DMS53 treated with DMSO at 0.1 percent for 48 hours (cell line): ENCODE results near the gene CYFIP1.

Experiments used
- DNase-seq: peaks from one replicate; lab custom pipeline; 2025; ENCODE audit not compliant: unreplicated experiment; lab: John Stamatoyannopoulos, UW

The CYFIP1 gene

DNA sequence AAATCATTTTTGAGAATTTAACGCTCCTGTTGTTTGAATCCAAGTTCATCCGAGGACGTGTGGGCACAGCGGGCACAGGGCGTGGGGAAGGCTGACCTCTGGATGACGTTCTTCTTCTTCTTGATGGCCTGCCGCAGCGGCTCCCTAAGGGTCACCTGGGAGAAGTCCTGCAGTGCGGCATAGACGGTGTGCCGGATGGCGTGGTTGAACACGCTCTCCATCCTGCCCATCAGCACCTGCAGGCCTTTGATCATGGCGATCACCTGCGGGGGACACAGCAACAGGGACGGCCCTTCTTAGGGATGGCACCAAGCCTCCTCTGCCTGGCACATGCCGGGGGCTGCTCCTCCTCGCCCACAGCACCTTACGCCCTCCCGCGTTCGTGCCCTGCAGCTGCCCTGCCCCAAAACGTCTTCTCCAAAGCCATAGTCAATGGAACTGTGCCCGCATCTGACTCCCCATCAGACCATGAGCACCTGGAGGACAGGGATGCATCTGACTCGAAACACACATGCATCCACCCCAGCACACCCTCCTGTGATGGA, 61.5 kb downstream of the CYFIP1 start:
- DNase-seq = no peak

GRCh38 chr15:22918056-22918455, 62.1 kb downstream of the CYFIP1 start:
- DNase-seq = no peak

DNA sequence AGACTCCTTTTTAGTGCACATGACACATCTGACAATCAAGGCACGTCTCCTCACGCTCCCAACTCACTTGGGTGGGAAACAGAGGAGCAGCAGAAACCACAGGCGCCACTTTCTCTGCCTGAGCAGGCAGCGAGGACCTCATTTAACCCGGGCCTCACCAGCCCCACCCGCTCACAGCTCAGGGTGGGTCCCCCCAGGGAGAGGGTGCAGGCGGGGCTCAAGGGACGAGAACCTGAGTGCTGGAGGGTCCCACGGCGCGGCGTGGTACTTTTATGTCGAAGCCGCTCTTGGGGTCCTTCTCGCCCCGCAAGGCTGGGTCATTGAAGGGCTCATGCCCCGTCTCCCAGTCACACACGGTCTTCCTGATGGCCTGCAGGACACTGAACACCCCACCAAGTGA, 62.6 kb downstream of the CYFIP1 start:
- no peak for DNase-seq

DNA sequence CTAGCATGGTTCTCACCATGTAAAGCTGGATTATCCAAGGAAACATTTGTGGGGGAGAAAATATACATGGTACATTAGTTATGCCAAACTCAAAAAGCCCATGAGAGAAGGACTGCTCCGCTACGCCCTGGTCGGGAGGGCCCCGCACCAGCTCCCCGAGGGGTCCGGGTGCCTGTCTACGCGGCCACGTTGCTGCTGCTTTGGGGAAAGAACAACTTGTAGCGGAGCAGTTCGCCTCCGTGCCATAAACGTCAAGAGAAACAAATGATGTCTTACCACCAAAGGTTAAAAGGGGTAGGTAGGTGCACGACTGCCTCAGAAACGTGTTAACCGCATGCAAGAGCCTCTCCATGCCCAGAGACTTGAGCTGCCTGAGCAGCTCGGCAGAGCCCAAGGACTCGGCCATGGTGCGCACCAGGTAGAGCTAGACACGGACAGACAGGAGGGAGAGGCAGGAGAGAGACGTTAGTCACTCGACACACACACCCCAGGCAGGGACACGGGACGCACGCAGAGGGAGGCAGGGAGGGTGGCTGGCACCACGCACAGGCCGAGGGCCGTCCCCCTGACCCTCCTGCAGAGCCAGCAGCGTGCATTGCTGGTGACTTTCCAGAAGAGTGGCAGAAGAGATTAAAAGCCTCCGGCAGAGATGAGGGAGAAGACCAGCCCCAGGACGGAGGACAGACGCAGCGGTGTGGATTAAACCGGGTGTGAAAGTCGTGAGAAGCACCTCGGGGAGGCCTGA, 63.4 kb downstream of the CYFIP1 start:
- no peak for DNase-seq

DNA sequence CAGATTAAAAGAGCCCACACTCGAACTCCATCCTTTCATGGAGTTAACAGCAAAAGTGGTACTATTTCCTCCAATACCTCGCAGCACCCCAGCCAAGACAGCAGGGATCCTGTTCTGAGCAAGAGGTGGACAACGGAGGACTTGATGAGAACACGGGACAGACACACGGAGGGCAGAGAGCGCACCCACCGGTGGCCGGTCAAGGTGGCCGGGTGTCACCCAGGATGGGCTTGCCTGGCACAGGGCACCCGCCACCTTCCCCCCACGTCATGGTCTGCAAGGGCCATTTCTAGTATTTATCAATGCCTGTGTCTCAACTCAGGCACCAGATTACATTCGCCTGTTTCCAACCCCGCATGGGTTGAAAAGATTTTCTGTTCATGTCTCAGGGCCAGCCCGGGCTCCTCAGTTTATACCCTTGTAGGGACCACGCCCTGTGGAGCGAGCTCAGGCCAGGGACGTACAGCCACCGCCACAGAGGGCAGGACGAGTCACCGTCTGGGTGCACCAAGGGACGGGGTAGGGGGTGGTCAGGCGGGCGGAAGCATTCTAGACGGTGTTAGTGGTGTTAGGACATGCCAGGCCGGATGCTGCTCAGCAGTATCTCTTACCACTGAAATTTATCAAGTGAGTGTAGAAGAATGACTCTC, 64.2 kb downstream of the CYFIP1 start:
- no peak for DNase-seq

DNA sequence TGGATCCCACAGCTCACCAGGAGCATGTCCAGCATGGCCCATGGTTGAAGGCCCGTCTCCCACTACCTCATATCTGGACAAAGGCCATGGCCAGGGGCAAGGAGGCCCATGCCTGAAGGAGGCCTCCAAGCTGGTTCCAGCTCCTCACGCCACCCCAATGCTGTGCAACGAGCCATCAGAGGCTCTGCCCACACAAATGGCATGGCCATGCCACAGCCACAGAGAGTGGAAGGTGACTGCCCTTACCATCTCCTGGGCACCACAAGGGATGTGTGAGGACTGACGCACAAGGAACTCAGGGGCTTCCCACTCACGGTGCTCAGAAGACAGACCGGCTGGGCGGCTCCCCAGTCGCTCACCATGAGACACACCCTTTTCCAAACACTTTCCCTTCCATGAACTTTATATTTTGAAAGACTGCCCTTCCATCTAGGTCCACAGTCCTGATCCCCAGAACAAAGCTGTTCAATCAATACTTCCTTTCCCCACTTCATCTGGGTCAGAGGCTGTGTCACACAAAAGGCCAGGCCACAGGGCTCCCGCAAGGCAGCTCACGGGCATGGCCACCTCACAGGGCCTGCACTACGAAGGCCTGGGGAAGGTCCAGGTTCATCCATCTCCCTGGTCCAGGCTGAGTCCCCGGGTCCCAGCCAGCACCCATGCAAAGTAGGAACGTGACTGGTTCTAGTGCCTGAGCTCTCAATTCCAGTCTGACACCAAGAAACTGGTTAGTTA, 66.4 kb downstream of the CYFIP1 start:
- no peak for DNase-seq

- DNase-seq = no peak
These were observed 67.9 kb downstream of the CYFIP1 start for GRCh38 chr15:22912256-22912655.

- DNase-seq = no peak
These were observed 68.9 kb downstream of the CYFIP1 start for GRCh38 chr15:22911306-22911705.

DNA sequence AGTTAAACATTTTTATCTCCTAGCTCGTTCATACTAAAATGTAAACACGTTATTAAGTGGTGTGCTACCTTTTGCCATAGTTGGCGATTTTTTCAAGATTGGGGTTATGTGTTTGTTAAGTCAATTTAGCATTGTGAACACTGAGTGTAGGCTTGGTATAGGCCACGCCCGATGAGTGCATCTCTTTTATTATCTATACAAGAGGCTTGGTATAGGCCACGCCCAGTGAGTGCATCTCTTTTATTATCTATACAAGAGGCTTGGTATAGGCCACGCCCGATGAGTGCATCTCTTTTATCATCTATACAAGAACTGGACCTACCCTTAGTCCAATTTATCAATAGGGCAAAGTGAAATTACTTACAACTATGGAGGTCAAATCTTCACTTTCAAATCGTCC, 71.3 kb downstream of the CYFIP1 start:
- DNase-seq = no peak

DNA sequence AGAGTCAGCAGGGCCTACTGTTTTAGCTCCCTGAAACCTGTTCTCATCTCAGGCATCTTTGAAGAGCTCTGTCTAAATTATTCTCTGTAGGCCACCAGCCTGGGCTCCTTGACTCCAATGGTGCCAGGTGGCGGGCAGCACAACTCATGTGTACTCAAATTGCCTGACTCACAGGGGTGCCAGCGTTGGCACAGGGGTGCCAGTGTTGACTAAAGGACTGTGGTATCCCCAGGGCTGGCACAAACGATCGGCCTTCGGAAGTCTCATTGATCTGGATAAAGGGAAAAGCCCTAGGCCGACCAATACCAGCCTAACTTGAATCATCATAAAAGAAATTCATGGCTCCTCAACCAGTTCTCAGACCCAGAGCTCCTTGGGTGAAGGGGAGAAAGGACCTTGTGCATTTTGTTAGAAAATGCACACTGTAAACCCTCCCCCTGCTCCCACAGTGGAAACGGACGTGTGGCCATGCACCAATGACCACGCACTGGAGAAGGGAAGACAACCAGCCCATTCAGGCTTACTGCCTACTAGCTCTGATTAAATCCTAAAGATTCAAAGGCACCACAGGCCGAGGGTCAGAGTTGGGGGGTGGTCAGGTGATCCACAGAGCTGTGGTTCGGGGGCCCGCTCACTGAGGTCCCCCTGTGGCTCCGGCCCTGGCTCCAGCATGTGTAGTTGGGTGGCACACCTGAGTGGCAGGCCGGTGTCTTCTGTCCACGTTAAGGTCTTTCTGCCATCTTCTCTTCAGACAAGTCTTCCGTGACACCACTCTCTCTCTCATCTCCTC, 72.8 kb downstream of the CYFIP1 start:
- DNase-seq = no peak

GRCh38 chr15:22904736-22905135, 75.4 kb downstream of the CYFIP1 start:
- no peak for DNase-seq

- peak; percentile 77 for DNase-seq
These were observed 76.1 kb downstream of the CYFIP1 start for GRCh38 chr15:22903961-22904534.

DNA sequence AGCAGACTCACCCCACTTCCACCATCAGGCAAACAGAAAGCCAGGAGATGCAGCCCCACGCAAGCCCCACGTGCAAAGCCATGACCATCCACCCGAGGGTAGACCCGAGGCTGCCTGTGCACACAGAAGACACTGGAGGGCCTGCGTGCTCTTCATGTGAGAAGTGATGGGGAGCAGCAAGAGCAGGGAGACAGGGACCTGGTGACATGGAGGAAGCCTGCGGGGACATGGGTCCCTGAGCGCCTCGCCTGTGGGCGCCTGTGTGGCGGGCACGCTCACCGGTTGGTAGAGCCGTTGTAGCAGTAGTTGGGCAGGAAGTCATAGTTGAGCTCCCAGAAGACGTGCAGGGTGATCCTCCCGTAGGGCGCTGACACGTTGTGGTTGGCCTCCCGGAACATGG, 76.7 kb downstream of the CYFIP1 start:
- no peak for DNase-seq

- DNase-seq = no peak
These were observed 77.2 kb downstream of the CYFIP1 start for GRCh38 chr15:22902981-22903380.

- DNase-seq = no peak
These were observed 77.6 kb downstream of the CYFIP1 start for GRCh38 chr15:22902578-22902977.

GRCh38 chr15:22902046-22902445, 78.1 kb downstream of the CYFIP1 start:
- no peak for DNase-seq

DNA sequence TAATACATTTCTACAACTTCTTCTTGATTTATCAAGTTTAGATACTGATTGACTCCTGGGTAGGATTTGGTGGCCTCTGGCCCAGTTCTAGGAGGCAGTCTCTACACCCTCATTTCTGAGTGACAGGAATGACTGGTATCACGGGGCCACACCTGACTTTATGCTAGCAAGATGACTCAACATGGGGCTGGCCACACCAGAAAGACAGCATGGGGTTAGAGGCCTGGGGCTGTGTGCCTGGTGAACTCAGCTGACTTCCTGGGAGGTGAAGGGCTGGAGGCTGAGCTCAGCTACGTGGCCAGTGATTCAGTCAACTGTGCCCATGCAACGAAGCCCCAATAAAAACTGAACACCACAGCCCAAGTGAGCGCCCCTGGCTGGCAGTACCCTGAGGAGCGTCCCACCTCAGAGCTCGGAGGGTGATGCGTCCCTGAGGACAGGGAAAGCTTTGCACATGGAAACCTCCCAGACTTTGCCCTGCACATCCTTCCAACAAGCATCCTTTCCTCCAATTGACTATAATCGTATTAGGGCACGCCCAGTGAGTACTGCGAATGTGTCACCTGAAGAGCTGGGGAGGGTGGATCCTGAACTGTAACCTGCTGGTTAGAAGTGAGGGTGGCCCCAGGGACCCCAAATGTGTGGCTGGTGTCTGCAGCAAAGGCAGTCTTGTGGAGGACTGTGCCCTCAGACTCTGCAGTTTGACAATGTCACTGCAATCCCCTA, 84.5 kb downstream of the CYFIP1 start:
- no peak for DNase-seq

DNA sequence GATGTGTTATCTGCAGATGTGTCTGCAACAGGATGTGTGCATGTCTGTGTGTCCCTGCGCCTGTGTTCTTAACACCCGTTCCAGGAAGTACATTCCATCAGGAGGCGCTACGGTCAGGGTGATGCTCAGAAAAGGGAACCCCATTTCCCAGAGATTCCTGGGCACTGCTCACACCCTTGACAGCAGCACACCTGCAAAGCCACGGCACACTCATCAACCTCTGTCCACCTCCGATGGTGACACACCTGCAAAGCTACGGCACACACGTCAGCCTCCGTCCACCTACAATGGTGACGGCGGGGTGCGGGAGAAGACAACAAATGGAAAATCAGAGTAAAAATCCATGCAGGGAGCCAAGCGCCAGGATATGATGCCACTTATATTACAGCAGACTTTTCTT, 86.3 kb downstream of the CYFIP1 start:
- DNase-seq = no peak

- DNase-seq = no peak
These were observed 87.1 kb downstream of the CYFIP1 start for GRCh38 chr15:22893081-22893480.

- DNase-seq = no peak
These were observed 87.8 kb downstream of the CYFIP1 start for GRCh38 chr15:22892333-22892732.
